AG08396 (cell line): ENCODE results near the gene KCNK4.
"Not testable (repeated sequence)": the region's sequence is repeated elsewhere in the genome, so short reads cannot be mapped to it uniquely, and the experiment has no call there.

Experiments used
- DNase-seq: peaks from one replicate; pipeline ENCODE4 v3.0.0; 2012; ENCODE audit warnings: low spot score, mixed read lengths

Gene KCNK4

GRCh38 chr11:64291262-64291751 lies at the start of gene KCNK4:
Gene KCNK4 (plus strand): TSS chr11:64291302. CDS start chr11:64293019, 1,717 bp downstream.
- DNase-seq, result no peak

DNA sequence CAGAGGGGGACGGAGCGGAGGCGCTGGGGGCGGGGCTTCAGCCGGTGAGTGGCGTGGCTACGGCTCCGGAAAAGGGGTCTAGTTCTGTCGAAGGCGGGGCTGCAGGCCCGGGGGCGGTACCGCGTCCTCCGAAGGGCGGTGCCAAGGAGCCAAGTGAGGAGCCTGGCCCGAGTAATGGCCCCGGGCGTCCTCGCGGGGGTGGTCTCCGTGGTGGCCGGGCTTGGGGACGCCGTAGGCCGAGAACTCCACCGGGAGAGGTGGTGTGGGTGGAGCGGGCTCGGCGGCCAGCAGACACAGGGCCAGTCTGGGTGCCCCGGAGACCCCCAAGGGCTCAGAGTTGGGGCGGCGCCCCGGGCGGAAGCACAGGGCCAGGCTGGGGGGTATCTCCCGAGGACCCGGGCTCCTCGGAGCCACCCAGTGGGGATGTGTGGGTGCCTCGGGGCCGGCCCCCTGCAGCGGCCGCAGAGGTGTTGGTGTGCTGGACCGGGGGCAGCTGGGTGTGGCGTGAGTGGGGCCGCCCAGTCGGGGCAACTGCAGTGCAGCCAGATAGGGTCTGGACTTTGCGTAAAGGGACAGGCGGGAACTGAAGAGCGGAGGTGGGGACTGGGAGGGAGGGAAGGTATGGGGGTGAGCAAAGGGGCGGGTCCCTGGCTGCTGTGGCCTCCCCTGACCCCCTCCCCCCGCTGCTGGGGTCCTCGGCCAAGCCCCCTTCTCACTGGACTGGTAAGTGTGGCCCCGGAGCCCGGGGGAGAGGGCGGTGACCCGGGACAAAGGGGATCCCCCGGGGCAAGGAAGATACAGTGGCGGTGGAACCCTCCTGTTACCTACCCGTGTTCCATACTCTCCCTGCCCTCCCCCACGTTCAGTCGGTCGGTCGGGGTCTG lies 49.4 kb upstream of the KCNK4 start:
- DNase-seq, result peak; percentile 41

DNA sequence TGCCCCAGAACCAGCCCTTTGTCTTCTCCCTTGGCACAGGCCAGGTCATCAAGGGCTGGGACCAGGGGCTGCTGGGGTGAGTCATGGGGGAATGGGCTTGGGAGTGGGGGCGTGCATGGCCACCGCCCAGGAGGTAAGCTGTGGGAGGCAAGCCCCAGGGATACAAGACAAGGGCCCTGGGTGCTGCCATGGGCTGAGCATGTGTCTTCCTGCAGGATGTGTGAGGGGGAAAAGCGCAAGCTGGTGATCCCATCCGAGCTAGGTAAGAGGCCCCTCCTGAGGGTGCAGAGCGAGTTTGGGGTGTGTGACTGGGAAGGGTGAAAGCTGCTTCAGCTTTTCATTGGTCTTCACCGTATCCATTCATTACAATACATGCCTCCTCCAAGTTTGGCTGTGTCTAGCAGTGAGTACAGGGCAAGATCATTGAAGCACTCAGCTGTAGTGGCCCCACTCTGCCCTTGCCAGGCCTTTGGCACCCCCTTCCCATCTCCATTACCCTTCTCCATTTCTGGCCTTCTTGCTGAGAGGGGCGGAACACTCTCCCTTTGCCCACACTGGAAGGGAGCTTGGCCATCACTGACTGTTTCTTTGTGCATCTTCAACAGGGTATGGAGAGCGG lies 47.8 kb upstream of the KCNK4 start:
- no peak for DNase-seq

DNA sequence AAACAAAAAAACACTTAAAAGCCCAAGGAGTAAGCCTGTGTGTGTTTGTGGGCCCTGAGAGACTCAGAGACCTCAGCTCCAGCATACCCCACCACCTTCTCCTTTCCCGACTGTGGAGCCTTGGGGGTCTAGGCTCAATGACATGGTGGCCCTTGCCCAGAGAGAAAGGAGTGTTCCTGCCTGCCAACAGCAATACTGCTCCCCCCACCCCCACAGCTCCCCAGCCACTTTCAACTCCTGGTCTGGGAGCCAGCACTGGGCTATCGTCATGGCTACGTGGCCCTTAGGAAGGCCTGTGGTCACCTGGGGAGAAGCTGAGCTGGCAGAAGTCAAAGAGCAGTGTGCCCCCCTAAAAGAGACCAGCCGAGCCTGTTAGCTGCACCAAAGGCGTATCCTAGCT lies 47.0 kb upstream of the KCNK4 start:
- DNase-seq, result no peak

- DNase-seq, result no peak
These were observed 46.1 kb upstream of the KCNK4 start for GRCh38 chr11:64244966-64245365.

GRCh38 chr11:64245401-64245796 lies 45.7 kb upstream of the KCNK4 start:
- DNase-seq, result no peak

- DNase-seq, result peak; percentile 88
These were observed 45.1 kb upstream of the KCNK4 start for GRCh38 chr11:64245797-64246620.

DNA sequence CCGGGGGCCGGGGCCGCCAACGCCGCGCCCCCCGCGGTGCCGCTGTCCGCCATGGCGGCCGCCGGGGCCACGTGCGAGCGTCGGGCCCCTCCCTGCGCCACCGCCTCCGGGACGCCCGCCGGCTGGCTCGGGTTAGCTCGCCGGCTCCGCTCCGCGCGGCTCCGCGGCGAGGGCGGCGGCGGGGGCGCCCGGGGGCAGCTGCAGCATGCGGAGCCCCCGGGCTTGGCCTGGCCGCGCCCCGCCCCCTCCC lies 44.6 kb upstream of the KCNK4 start:
- DNase-seq, result not testable (repeated sequence)

DNA sequence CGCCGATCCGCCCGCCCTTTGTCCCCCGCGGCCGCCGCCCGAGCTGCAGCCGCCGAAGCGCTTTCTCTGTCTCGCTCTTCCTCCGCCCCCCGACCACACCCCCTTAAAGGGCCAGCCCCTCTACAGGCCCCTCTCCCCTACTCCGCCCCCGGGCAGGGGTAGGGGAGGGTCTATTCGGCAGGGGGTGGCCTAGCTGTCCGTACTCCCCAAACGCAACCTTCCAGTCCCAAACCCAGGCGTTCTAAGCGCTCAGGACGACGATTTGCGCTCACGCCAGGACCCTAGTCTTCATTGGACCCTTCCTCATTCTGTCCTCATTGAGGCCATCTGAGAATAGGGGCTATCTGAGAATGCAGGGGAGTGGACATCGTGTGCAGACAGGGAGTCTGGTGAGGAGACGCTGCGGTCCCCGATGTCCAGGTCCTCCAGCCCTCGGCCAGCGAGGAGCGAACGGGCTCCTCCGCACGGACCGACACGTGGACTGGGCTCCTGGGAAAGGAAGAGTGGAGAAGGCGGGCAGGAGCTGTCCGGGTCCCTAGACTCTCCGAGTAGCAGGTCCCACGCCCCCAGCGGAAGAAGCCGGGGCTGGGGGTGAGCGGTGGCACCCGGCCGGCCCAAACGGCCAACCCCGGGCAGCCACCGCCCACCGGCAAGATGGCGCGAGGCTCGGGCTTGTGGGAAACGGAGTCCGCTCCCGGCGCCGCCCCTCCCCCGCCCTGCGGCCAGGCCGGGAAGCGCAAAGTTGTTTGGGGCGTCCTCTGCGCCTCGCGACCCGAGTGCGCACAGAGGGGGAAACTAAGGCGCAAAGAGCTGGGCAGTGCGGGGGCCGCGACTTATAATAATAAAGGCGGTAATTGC lies 44.0 kb upstream of the KCNK4 start, which contains the start of gene PPP1R14B:
TSS of gene PPP1R14B (minus strand) at position 73 of the 858 bp plus-strand sequence. CDS start 270 bp downstream, outside the sequence.
- DNase-seq, result peak; percentile 94

DNA sequence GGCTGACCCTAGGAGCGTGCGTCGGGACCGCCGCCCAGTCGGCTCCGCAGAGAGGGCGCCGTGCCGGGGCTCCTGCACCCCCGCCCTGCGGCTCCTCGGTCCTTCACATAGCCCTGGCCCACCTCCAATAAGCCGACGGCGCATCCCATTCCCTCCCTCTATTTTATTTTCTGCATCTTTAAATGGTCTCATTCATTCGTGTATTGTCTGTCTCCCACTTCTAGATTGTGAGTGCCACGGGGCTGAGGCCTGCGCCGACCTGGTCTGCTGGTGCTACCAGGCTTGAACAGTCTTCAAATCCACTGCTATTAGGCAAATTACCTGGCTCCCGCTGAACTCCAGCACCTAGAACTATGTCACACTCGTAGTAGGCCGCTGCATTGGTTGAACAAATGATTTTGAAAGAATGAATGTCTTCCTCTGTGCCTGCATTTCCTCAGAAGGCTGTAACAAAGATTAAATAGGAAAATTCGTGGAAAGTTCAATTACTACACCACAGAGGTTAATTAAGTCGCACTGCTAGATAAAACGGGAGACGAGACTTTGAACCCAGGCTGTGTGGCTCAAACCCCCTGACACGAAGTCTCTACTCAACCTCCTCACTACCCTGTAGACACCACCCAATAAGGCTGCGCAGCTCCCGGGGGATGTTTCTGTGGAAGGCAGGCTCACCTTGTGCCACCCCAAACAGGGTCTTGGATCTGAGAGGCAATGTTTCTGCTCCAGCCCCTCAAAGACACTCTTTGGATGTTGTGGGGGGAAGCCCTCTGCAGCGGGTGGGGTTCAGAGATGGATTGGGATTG lies 43.2 kb upstream of the KCNK4 start:
- no peak for DNase-seq

GRCh38 chr11:64248578-64248977 lies 42.5 kb upstream of the KCNK4 start:
- no peak for DNase-seq

- DNase-seq, result no peak
These were observed 42.1 kb upstream of the KCNK4 start for GRCh38 chr11:64249038-64249437.

- DNase-seq, result no peak
These were observed 41.3 kb upstream of the KCNK4 start for GRCh38 chr11:64249563-64250414.

DNA sequence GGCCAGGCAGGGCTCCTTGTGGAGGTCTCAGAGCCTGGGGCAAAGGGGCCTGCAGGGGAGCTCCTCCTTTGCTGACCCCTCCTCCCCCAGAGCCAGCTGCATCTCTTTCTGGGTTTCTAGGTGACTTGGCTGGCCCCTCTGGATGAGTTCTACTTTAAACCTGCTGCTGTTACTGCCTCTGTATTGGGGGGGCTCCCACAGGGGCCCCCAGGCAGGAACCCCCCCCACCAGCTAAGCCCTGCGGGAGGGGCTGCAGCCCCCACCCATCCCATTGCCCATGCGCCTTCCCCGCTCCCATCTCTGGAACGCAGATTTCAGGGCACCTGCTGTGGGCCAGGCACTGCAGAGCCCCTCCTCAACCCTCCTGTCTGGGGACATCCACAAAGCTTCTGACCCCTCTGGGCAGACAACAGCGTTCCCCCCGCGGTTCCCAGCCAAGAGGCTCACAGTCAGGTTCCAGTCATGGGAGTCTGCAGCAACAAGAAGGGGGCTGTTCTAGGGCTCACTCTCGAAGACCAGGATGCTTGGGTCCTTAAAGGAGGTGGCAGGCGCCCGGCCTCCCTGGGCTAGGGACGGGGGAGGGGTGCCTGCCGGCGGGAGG lies 40.6 kb upstream of the KCNK4 start:
- no peak for DNase-seq

DNA sequence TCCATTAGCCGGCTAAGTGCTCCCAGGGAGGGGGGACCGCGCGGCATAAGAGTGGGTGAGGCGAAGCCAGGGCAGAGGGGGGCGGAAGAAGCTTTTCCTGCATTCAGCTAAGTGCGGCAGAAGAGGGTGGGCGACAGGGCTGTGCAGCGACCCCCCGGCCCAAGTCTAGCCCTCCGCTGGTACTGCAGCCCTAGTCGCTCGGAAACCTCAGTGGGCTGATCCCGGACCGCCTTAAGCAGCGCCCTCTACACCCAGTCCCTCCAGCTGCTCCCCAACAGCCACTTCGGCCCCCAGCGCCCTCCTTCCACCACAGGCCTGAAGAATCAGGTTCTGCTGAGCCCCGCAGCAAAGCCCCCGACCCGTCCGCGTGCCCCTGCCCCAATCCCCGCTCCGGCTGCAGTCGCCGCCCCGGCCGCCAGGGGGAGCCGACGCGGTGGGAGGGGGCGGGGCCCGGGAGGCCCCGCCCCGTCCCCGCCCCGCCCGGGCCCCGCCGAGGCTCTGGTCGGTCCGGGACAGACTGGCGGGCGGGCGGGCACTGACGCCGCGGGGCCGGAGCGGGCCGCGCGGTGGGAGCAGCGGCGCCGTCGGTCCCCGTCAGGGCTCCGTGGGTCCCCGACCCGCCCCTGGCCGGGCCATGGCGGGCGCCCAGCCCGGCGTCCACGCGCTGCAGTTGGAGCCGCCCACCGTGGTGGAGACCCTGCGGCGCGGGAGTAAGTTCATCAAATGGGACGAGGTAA lies 39.9 kb upstream of the KCNK4 start, which contains the start of gene PLCB3:
TSS of gene PLCB3 (plus strand) at position 515 of the 737 bp plus-strand sequence. CDS start at position 635, 120 bp downstream.
- DNase-seq, result peak; percentile 92

DNA sequence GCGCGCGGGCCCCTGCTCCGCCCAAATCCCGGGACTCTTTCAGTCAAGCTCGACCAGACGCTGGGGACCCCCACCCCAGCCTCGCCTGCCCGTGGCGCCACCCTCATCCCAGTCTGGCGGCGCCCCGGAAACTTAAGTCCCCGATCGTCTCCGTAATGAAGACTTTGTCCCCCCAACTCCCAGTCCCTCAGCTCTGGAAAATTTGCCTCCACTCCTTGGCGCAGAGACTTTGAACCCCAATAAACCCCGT lies 39.4 kb upstream of the KCNK4 start:
- no peak for DNase-seq

GRCh38 chr11:64252003-64252872 lies 38.9 kb upstream of the KCNK4 start:
- peak; percentile 78 for DNase-seq

DNA sequence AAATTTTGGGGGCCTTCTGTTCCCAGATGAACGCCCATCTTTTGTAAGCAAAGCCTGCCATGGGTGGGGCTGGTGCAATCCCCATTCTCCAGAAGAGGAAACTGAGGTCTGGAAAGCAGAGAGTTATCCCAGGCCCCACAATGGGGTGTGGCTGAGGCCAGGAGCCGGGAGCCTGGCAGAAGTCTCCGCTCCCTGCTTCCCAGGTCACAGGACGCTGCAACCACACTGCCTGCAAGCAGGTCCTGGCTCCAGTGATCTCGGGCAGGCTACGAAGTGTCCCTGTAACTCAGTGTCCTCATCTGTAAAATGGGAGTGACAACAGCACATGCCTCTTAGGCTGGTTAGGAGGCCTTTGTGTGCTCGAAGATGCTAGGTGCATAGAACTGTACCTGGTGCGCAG lies 38.1 kb upstream of the KCNK4 start:
- DNase-seq, result no peak
